ENCODE measurements around the gene MICAL3.

Gene MICAL3

DNA sequence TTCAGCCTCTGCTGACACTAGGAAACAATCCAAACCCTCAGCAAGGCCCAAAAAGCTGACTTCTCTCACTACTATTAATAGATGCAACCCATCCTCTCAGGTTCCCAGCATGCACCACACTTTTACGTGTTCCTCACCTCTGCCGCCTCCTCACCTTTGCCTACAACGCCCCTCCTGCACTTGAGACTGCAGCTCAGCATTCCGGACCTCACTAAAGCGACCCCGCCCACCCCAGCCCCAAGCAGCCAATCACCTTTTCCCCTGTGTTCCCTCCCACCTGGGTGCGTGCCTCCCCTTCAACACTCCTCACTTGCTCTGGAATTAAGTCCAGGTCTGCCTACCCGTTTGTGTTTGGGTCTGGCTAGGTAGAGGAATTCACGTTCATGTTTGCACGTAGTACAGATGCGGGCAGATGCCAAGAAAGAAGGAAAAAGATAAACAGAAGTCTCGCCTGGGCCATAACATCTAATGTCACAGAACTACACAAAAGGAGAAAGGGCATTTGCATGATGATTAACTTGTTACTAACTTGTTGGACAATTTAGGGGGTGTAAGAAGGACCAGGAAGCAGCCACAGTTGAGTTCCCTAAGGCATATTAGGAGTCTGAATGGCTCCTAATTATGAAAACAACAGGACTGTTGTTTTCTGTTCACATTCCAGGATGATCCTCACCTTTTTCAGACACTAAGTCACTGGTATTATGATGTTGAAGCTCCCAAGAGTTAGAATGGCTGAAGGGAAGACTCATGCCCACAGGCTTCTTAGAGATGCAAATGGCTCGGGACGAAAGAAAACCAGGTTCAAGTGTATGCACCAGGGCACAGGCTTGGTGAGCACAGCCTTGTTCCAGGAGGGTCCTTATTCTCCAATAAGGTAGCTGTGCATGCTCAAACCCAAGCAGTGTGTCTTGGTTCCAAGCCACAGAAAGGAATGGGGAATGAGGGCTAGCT is 102.2 kb downstream of the MICAL3 start:
- H3K4me3 ChIP-seq (replicated peaks; ENCODE audit: low read depth, low read length): no peak overlapping the region
- DNase-seq (ENCODE audit: extremely low read depth, low read depth): no peak
- TF ChIP-seq, protein P1, sequence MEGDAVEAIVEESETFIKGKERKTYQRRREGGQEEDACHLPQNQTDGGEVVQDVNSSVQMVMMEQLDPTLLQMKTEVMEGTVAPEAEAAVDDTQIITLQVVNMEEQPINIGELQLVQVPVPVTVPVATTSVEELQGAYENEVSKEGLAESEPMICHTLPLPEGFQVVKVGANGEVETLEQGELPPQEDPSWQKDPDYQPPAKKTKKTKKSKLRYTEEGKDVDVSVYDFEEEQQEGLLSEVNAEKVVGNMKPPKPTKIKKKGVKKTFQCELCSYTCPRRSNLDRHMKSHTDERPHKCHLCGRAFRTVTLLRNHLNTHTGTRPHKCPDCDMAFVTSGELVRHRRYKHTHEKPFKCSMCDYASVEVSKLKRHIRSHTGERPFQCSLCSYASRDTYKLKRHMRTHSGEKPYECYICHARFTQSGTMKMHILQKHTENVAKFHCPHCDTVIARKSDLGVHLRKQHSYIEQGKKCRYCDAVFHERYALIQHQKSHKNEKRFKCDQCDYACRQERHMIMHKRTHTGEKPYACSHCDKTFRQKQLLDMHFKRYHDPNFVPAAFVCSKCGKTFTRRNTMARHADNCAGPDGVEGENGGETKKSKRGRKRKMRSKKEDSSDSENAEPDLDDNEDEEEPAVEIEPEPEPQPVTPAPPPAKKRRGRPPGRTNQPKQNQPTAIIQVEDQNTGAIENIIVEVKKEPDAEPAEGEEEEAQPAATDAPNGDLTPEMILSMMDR (IDR thresholded peaks at IDR 0.05; ENCODE audit: low read depth, low read length, missing control alignments): no peak

DNA sequence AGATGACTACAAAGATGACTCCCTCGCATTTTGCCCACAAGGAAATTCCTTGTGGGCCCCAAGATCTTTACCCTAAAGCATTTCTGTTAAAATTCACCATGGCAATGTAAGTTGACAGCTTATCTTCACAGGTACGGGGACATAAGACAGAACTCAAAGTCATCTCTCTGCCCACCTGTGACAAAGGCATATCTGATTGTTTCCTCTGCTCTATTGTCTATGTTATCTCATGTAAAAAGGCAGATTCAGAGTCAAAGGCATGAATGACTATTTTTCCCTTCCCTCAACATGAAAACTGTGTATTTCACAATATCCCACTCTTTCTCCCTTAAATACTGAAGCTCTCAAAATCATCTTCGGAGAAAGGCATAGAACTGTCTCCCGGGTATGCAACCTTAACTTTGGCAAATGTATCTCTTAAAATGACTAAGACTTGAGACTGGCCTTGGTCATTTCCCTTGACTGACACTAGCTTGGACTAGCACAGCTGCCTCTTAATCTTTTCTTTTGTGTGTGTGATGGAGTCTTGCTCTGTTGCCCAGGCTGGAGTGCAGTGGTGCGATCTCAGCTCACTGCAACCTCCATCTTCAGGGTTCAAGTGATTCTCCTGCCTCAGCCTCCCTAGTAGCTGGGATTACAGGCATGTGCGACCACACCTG is 103.2 kb downstream of the MICAL3 start:
- DNase-seq (ENCODE audit: extremely low read depth, low read depth): no peak
- H3K4me3 ChIP-seq (replicated peaks; ENCODE audit: low read depth, low read length): no peak overlapping the region
- TF ChIP-seq, protein P1 (IDR thresholded peaks at IDR 0.05; ENCODE audit: low read depth, low read length, missing control alignments): no peak

DNA sequence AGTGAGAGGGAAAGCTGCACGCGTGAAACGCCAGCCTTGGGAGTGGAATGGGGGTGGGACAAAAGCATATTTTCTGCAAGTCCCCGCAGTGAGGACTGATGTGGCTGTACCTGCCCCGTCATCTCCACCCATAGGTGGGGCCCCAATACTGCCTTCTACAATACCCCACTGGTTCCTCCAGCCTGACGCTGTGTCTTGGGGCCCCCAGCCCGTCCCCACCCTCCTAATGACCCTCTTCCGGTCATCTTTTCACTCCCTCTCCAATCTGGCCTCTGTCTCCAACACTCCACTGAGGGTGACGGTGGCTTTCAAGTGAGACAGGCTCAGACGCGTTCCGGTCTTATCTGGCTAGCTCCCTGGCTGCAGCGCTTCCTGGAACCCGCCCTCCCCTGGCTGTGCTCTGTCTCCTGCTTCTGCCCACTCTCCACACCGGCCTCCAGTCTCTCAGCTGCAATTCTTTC is 104.2 kb downstream of the MICAL3 start:
- no peak overlapping the region for H3K4me3 ChIP-seq (replicated peaks; ENCODE audit: low read depth, low read length)
- TF ChIP-seq, protein P1 (IDR thresholded peaks at IDR 0.05; ENCODE audit: low read depth, low read length, missing control alignments): no peak
- DNase-seq (ENCODE audit: extremely low read depth, low read depth): no peak

DNA sequence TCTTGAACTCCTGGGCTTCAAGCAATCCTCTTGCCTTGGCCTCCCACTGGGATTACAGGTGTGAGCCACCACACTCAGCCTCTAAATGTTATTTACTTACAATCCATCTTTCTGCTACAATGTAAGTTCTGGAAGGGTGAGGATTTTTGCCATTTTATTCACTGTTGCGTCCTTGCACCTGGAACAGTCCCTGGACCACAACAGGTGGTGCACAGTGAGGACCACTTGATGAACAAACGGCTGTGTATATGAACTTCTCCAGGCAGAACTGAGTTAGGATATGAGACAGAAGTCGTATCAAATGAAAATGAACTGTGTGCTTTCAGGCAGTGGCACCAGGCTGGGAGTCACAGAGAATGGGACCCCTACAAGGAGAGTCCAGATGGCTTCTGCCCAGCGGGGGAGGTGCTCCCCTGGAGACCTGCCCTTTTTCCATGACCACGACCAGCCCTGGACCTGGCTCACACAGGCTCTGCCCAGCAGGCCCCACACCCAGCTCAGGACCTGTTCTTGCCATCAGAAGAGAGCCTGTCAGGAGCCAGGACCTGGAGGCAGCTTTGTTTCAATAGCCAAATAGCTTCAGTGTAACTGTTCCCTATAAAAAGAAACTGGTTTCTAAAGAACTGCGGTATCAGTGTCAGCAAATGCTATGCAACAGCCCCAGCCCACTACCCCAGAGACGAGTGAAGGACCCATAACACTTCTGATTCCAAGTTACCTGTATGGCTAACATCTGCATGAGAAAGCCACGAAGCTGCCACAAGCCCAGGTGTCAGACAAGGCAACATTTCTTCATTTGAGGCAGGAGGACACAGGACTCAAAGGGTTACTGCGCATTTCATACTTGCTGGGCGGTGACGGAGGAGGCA is 104.9 kb downstream of the MICAL3 start:
- DNase-seq (ENCODE audit: extremely low read depth, low read depth): no peak
- TF ChIP-seq, protein P1 (IDR thresholded peaks at IDR 0.05; ENCODE audit: low read depth, low read length, missing control alignments): no peak
- no peak overlapping the region for H3K4me3 ChIP-seq (replicated peaks; ENCODE audit: low read depth, low read length)

DNA sequence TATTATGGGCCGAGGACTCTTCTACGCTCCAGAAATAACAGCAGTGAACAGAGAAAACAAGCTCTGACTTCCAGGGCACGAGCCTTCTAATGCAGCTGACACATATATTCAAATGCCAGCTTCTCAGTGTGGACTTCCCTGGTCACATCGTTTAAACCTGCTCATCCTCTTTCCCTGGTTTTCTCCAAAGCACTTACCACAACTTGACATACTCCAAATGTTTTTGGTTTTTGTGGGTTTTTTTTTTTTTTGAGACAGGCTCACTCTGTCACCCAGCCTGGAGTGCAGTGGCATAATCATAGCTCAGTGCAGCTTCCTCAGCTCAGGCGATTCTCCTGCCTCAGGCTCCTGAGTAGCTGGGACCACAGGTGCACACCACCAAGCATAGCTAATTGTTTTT is 105.5 kb downstream of the MICAL3 start:
- H3K4me3 ChIP-seq (replicated peaks; ENCODE audit: low read depth, low read length): no peak overlapping the region
- TF ChIP-seq, protein P1 (IDR thresholded peaks at IDR 0.05; ENCODE audit: low read depth, low read length, missing control alignments): no peak
- no peak for DNase-seq (ENCODE audit: extremely low read depth, low read depth)

DNA sequence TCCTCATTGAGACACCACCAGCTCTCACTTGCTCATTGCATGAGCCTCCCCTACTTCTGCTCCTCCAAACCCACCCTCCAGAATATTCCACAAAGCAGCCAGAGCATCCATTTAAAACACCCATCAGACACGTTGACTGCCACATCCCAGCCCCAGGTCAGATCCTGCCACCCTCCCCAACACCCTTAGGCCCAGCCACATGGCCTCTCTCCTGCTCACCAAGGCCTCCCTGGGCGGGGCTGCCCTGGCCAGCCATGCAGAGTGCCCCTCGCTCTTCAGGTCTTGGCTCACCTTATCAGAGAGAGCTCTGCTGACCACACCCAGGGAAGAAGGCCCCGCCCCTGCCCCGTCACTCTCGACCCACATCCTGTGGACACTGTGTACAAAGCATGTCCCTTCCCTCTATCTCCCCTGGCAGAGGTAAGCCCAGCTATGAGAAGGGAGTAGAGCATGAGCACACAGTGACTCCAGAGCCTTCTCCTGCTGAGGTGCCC is 106.8 kb downstream of the MICAL3 start:
- no peak for DNase-seq (ENCODE audit: extremely low read depth, low read depth)
- TF ChIP-seq, protein P1 (IDR thresholded peaks at IDR 0.05; ENCODE audit: low read depth, low read length, missing control alignments): no peak
- H3K4me3 ChIP-seq (replicated peaks; ENCODE audit: low read depth, low read length): no peak overlapping the region

Measured in HFF-Myc (cell line).